Suprapubic skin (tissue), 4 donors: ENCODE data around the gene NR3C2.

ENCODE experiments used
- POLR2A ChIP-seq, 2 donors: fragments of 450-650 bp; IDR thresholded peaks; one replicate each; pipeline ENCODE4 v1.6.1; 2017; ENCODE audit warnings: antibody characterized with exemption in 2 of 2, mild to moderate bottlenecking in 2 of 2, moderate library complexity in 2 of 2
- POLR2AphosphoS5 ChIP-seq, 3 donors: sonication (generic); formaldehyde crosslinking; IDR thresholded peaks; one replicate each; pipeline ENCODE4 v1.6.1; 2017; ENCODE audit warnings: antibody characterized with exemption in 3 of 3

- TF ChIP-seq POLR2A (IDR thresholded peaks at IDR 0.05) (no peak), POLR2AphosphoS5 (IDR thresholded peaks at IDR 0.05) (no peak)
Measured at GRCh38 chr4:148278310-148278709, 163.9 kb downstream of the NR3C2 start.
